GM23248 (cell line): Measurements from ENCODE around the gene ZC3H12D. TPM values are rescaled to one million over a fixed set of nuclear protein-coding genes. Genes with fewer than 3 reads are reported as not detected.
"Not testable (repeated sequence)": the region's sequence is repeated elsewhere in the genome, so short reads cannot be mapped to it uniquely, and the experiment has no call there.

Source experiments
- DNase-seq: peaks from one replicate; pipeline ENCODE4 v3.0.0-alpha.2; 2015
- H2AFZ ChIP-seq: fragments of 200-600 bp; sonication (generic); 2 replicates; pipeline ENCODE4 v1.6.1; 2016; ENCODE audit warnings: antibody characterized with exemption
- H3F3A ChIP-seq: fragments of 200-600 bp; sonication (generic); 2 replicates; pipeline ENCODE4 v1.6.1; 2016; ENCODE audit warnings: mild to moderate bottlenecking, antibody characterized with exemption, mixed run types; ENCODE audit not compliant: insufficient read depth
- H3K27ac ChIP-seq: fragments of 200-600 bp; sonication (generic); 2 replicates; pipeline ENCODE4 v1.5.1; 2016; ENCODE audit warnings: mild to moderate bottlenecking
- H3K27me3 ChIP-seq: fragments of 200-600 bp; sonication (generic); replicated peaks from 2 replicates; pipeline ENCODE4 v1.6.1; 2016; ENCODE audit warnings: mild to moderate bottlenecking; ENCODE audit not compliant: insufficient read depth
- H3K36me3 ChIP-seq: fragments of 200-600 bp; sonication (generic); 2 replicates; pipeline ENCODE4 v1.6.1; 2016; ENCODE audit warnings: low read depth, mild to moderate bottlenecking
- H3K4me1 ChIP-seq: fragments of 200-600 bp; sonication (generic); 2 replicates; pipeline ENCODE4 v1.6.1; 2016; ENCODE audit warnings: mild to moderate bottlenecking; ENCODE audit not compliant: insufficient read depth
- H3K4me2 ChIP-seq: fragments of 200-600 bp; sonication (generic); one replicate; pipeline ENCODE4 v1.6.1; 2016; ENCODE audit warnings: mild to moderate bottlenecking; ENCODE audit not compliant: unreplicated experiment
- H3K4me3 ChIP-seq: fragments of 200-600 bp; sonication (generic); 2 replicates; pipeline ENCODE4 v1.5.1; 2016; ENCODE audit warnings: mild to moderate bottlenecking
- H3K79me2 ChIP-seq: fragments of 200-600 bp; sonication (generic); 2 replicates; pipeline ENCODE4 v1.6.1; 2016; ENCODE audit warnings: mild to moderate bottlenecking; ENCODE audit not compliant: insufficient read depth
- H3K9ac ChIP-seq: fragments of 200-600 bp; sonication (generic); 2 replicates; pipeline ENCODE4 v1.6.1; 2016; ENCODE audit warnings: mild to moderate bottlenecking
- H3K9me2 ChIP-seq: fragments of 200-600 bp; sonication (generic); 2 replicates; pipeline ENCODE4 v1.6.1; 2016; ENCODE audit warnings: mixed run types, mild to moderate bottlenecking, moderate library complexity; ENCODE audit not compliant: insufficient read depth
- H3K9me3 ChIP-seq: fragments of 200-600 bp; sonication (generic); one replicate; pipeline ENCODE4 v1.6.1; 2017; ENCODE audit warnings: low read depth
- H4K20me1 ChIP-seq: fragments of 200-600 bp; sonication (generic); 2 replicates; pipeline ENCODE4 v1.6.0; 2016; ENCODE audit not compliant: insufficient read depth
- EZH2 ChIP-seq: fragments of 200-600 bp; sonication (generic); IDR thresholded peaks from 2 replicates; pipeline ENCODE4 v1.6.1; 2018; ENCODE audit warnings: antibody characterized with exemption, mild to moderate bottlenecking; ENCODE audit not compliant: insufficient read depth, poor library complexity, severe bottlenecking
- EZH2phosphoT487 ChIP-seq: fragments of 200-600 bp; sonication (generic); IDR thresholded peaks from 2 replicates; pipeline ENCODE4 v1.6.1; 2018; ENCODE audit warnings: antibody characterized with exemption, moderate library complexity, mild to moderate bottlenecking, low read depth; ENCODE audit not compliant: insufficient read depth
- WGBS, 2 experiments: methylation state at CpG; one replicate each; pipeline ENCODE4 v1.1.6; 2015 to 2017; ENCODE audit warnings: low lambda C conversion rate in 2 of 2, low coverage in 1 of 2; ENCODE audit errors: missing lambda C conversion rate in 2 of 2; 5-methylcytosine and 5-hydroxymethylcytosine counted together
- in situ Hi-C: fragments of 300-500 bp; cut with MboI; formaldehyde crosslinking; loops from 2 replicates; pipeline ENCODE4 v1.15.0; 2020
- polyA plus RNA-seq: library from polyadenylated mRNA; unstranded; fragments of >200 nt; fragmentation: Nextera tagmentation; extraction: Ambion mirVana; gene quantifications from 2 replicates; pipeline ENCODE4 v1.2.1, GENCODE V29; 2016
- total RNA-seq: library from RNA; depleted of rRNA; stranded (reverse); fragments of >200 nt; shearing (Covaris generic); gene quantifications from 2 replicates; pipeline ENCODE4 v1.2.3, GENCODE V29; 2014

ZC3H12D gene
- total and polyA plus RNA-seq, 2 experiments from 2014 or later = 0.54 TPM; not detected in 1

DNA sequence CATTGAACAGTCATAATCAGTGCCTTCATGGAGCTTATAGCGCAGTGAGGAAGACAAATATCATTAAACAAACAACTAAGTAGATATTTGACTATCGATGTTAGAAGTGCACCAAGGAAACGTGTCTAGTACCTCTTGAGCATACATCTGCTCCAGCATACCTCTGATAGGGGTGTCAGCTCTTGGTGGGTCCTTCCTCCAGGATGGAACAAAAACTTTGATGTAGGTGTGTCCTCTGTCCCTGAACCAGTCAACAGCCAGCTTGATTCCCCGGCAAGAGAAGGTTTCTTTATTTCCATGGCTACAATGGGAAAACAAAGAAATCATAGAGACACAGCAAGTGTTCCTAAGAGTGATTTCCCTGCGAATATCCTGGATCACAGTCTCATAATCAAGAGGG is 23.1 kb downstream of the ZC3H12D start:
- H3K4me2 ChIP-seq = no peak overlapping the region
- no peak overlapping the region for H2AFZ ChIP-seq
- no peaks in the 10 kb centered on the region for H3K36me3 ChIP-seq
- no peak for TF ChIP-seq EZH2phosphoT487
- TF ChIP-seq EZH2 = no peak
- H3K9ac ChIP-seq = no peak overlapping the region
- H3K4me1 ChIP-seq = no peaks in the 10 kb centered on the region; the same call in 1 of the 2 replicates
- 54 to 56% methylated on average over 5 of the region's 5 CpGs for WGBS, 2 experiments
- H3K4me3 ChIP-seq = no peak overlapping the region
- no peaks in the 10 kb centered on the region for H3K27me3 ChIP-seq
- DNase-seq = no peak
- no peaks in the 10 kb centered on the region for H3K9me2 ChIP-seq
- in situ Hi-C loops = no loop called here
- no peak overlapping the region for H3K27ac ChIP-seq
- no peaks in the 10 kb centered on the region for H4K20me1 ChIP-seq
- no peaks in the 10 kb centered on the region for H3K79me2 ChIP-seq
- H3F3A ChIP-seq = no peaks in the 10 kb centered on the region
- H3K9me3 ChIP-seq = no peaks in the 10 kb centered on the region

DNA sequence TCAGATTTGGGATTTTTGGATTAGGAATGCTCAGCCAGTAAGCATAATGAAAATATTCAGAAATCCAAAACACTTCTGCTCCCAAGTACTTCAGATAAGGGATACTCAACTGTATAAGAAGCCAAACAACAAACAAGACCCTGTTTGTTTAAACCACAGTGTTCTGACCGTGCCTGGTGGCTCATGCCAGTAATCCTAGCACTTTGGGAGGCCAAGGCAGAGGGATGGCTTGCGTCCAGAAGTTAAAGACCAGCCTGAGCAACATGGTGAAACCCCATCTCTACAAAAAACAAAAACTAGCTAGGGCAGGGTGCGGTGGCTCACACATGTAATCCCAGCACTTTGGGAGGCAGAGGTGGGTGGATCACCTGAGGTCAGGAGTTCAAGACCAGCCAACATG is 24.6 kb downstream of the ZC3H12D start:
- H3K9me2 ChIP-seq, H4K20me1 ChIP-seq, H3F3A ChIP-seq, H3K4me2 ChIP-seq, H3K4me3 ChIP-seq, in situ Hi-C loops, H2AFZ ChIP-seq, H3K79me2 ChIP-seq, H3K27ac ChIP-seq, H3K36me3 ChIP-seq, H3K27me3 ChIP-seq, H3K9ac ChIP-seq, H3K4me1 ChIP-seq, DNase-seq, H3K9me3 ChIP-seq: not testable (repeated sequence)
- WGBS, 2 experiments = 87 to 88% methylated on average over 3 of the region's 3 CpGs

DNA sequence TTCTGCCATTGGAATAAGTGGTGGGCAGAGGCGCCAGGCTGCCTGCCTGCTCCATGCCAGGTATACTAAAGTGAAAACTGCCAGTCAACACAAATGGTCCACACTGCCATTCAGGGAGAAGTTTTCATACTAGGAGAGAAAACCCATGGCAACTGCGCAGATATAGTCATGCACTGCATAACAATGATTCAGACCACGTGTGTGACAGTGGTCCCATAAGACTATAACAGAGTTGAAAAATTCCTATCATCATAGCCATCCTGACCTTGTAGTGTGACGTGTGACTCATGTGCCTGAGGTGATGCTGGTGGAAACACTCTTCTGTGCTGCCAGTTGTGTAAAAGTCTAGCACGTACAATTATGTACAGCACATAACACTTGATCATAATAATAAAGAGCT is 25.1 kb downstream of the ZC3H12D start:
- peak; percentile 15 for DNase-seq
- 73 to 76% methylated on average over 5 of the region's 5 CpGs for WGBS, 2 experiments
- peaks cover 2% of the 10 kb centered on the region; the same call in 1 of the 2 replicates for H3K4me1 ChIP-seq
- no peak overlapping the region for H3K4me2 ChIP-seq
- no peak overlapping the region for H3K27ac ChIP-seq
- in situ Hi-C loops = no loop called here
- no peaks in the 10 kb centered on the region for H3K36me3 ChIP-seq
- no peaks in the 10 kb centered on the region for H3F3A ChIP-seq
- no peaks in the 10 kb centered on the region for H3K79me2 ChIP-seq
- H3K4me3 ChIP-seq = no peak overlapping the region
- no peak overlapping the region for H3K9ac ChIP-seq
- TF ChIP-seq EZH2phosphoT487 (no peak), EZH2 (no peak)
- H3K9me2 ChIP-seq = no peaks in the 10 kb centered on the region
- H3K27me3 ChIP-seq = no peaks in the 10 kb centered on the region
- H3K9me3 ChIP-seq = no peaks in the 10 kb centered on the region
- H2AFZ ChIP-seq = no peak overlapping the region
- no peaks in the 10 kb centered on the region for H4K20me1 ChIP-seq

DNA sequence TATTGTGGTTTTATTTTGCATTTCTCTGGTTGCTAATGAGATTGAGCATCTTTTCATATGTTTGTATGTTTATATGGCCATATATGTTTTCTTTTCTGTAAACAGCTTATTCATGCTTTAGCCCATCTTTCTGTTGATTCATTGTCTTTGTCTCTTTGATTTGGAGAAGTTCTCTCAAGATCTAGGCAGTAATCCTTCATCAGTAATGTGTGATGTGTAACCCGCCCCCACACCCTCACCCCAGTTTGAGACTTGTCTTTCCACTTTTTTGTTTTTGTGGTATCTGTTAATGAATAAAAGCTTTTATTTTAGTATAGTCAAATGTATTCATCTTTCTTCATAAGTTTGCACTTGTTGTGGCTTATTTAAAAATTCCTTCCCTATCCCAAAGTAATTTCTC is 26.0 kb downstream of the ZC3H12D start:
- peaks cover 11% of the 10 kb centered on the region for H3K4me1 ChIP-seq
- 94 to 95% methylated on average over 1 of the region's 1 CpG for WGBS, 2 experiments
- H3K4me2 ChIP-seq = no peak overlapping the region
- no peaks in the 10 kb centered on the region for H3K9me3 ChIP-seq
- no peak overlapping the region for H3K4me3 ChIP-seq
- H3K36me3 ChIP-seq = no peaks in the 10 kb centered on the region
- H4K20me1 ChIP-seq = no peaks in the 10 kb centered on the region
- no peaks in the 10 kb centered on the region for H3K9me2 ChIP-seq
- H3K9ac ChIP-seq = no peak overlapping the region
- in situ Hi-C loops = no loop called here
- H3F3A ChIP-seq = peaks cover 5% of the 10 kb centered on the region; the same call in 1 of the 2 replicates
- TF ChIP-seq EZH2 = no peak
- no peak for TF ChIP-seq EZH2phosphoT487
- H3K27ac ChIP-seq = no peak overlapping the region
- H3K27me3 ChIP-seq = no peaks in the 10 kb centered on the region
- DNase-seq = no peak
- H2AFZ ChIP-seq = no peak overlapping the region
- H3K79me2 ChIP-seq = no peaks in the 10 kb centered on the region

DNA sequence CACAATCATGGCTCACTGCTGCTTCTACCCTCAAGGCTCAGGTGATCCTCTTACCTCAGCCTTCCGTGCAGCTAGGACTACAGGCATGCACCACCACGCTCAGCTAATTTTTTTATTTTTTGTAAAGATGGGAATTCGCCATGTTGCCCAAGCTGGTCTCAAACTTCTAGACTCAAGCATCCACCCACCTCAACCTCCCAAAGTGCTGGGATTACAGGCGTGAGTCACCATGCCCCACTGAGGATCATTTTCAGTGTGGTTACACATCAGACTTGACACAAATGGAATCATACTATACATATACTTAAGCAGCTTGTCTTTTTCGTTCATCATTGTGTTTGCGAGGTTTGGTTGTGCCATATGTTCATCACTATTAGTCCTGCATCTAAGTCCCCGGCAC is 26.6 kb downstream of the ZC3H12D start:
- H2AFZ ChIP-seq = no peak overlapping the region
- no peaks in the 10 kb centered on the region for H4K20me1 ChIP-seq
- H3K79me2 ChIP-seq = no peaks in the 10 kb centered on the region
- peak; percentile 28 for DNase-seq
- 91 to 92% methylated on average over 7 of the region's 7 CpGs for WGBS, 2 experiments
- H3F3A ChIP-seq = peaks cover 11% of the 10 kb centered on the region; the same call in 1 of the 2 replicates
- H3K27ac ChIP-seq = no peak overlapping the region
- no peak for TF ChIP-seq EZH2
- TF ChIP-seq EZH2phosphoT487 = no peak
- no peaks in the 10 kb centered on the region for H3K27me3 ChIP-seq
- peaks cover 17% of the 10 kb centered on the region for H3K4me1 ChIP-seq
- H3K36me3 ChIP-seq = no peaks in the 10 kb centered on the region
- H3K4me3 ChIP-seq = no peak overlapping the region
- H3K9ac ChIP-seq = no peak overlapping the region
- no peak overlapping the region for H3K4me2 ChIP-seq
- no peaks in the 10 kb centered on the region for H3K9me2 ChIP-seq
- no peaks in the 10 kb centered on the region for H3K9me3 ChIP-seq
- in situ Hi-C loops = no loop called here
